HFFc6 (cell line): ENCODE data around the gene PTGS1. TPM values are rescaled to one million over a fixed set of nuclear protein-coding genes. Genes with fewer than 3 reads are reported as not detected.

Experiments
- DNase-seq: peaks from one replicate; pipeline ENCODE4 v3.0.0-alpha.2; 2018
- H3K27ac Mint-ChIP-seq: 2 replicates; pipeline ENCODE4 v1.8.0; 2020; ENCODE audit warnings: mild to moderate bottlenecking, mixed read lengths
- H3K27me3 Mint-ChIP-seq: 2 replicates; pipeline ENCODE4 v1.8.0; 2021; ENCODE audit warnings: mild to moderate bottlenecking, moderate library complexity, mixed read lengths; ENCODE audit not compliant: insufficient read depth
- H3K36me3 Mint-ChIP-seq: 2 replicates; pipeline ENCODE4 v1.8.0; 2021; ENCODE audit warnings: low read depth, mixed read lengths
- H3K4me1 Mint-ChIP-seq: 2 replicates; pipeline ENCODE4 v1.8.0; 2020; ENCODE audit warnings: low read depth, mixed read lengths
- H3K4me3 Mint-ChIP-seq: 2 replicates; pipeline ENCODE4 v1.8.0; 2020; ENCODE audit warnings: mild to moderate bottlenecking, moderate library complexity, mixed read lengths
- H3K9me3 Mint-ChIP-seq: 2 replicates; pipeline ENCODE4 v1.8.0; 2020; ENCODE audit warnings: mild to moderate bottlenecking, mixed read lengths
- total RNA-seq, 6 experiments: library from RNA; stranded (reverse); fragmentation: NEBNext Ultra II Directional; extraction: Animal tissue kit (Norgen Biotek cat#: 25700); gene quantifications; 2 replicates in 1 of 6; 3 replicates in 5 of 6; pipeline ENCODE4 v1.2.3, GENCODE V29; 2021
- TF ChIP-seq, protein P1 (sequence below): fragments of 200-600 bp; sonication (generic); IDR thresholded peaks from 2 replicates; pipeline ENCODE4 v1.5.0; 2021; ENCODE audit warnings: antibody characterized with exemption, mild to moderate bottlenecking

PTGS1 gene
- total RNA-seq, 6 experiments from 2014 or later, result 33.0 to 122 (median 102) TPM

DNA sequence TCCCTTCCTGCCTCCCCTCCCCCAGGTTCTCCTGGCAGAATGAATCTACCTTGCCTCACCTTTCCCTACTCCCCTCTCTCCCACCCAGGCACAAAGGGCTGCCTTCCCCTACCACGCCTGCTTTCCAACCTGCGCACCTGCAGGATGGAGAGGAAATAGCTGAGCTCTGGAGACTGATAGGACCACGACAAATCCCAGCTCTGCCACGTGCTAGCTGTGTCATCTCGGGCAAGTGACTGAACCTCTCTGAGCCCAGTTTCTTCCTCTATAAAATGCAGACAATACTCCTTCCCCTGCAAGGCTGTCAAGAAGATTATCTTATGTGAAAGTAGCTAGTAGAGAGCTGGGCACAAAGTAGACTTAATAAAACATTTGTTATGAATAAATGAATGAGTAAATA is 31.2 kb upstream of the PTGS1 start:
- Mint-ChIP-seq H3K9me3 (no peaks in the 10 kb centered on the region), H3K27me3 (peaks cover 17% of the 10 kb centered on the region; the same call in 1 of the 2 replicates), H3K4me3 (no peak overlapping the region), H3K4me1 (peaks cover 12% of the 10 kb centered on the region), H3K27ac (no peak overlapping the region), H3K36me3 (no peaks in the 10 kb centered on the region)
- DNase-seq, result no peak
- TF ChIP-seq, protein P1, sequence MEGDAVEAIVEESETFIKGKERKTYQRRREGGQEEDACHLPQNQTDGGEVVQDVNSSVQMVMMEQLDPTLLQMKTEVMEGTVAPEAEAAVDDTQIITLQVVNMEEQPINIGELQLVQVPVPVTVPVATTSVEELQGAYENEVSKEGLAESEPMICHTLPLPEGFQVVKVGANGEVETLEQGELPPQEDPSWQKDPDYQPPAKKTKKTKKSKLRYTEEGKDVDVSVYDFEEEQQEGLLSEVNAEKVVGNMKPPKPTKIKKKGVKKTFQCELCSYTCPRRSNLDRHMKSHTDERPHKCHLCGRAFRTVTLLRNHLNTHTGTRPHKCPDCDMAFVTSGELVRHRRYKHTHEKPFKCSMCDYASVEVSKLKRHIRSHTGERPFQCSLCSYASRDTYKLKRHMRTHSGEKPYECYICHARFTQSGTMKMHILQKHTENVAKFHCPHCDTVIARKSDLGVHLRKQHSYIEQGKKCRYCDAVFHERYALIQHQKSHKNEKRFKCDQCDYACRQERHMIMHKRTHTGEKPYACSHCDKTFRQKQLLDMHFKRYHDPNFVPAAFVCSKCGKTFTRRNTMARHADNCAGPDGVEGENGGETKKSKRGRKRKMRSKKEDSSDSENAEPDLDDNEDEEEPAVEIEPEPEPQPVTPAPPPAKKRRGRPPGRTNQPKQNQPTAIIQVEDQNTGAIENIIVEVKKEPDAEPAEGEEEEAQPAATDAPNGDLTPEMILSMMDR, result no peak

- Mint-ChIP-seq H3K4me3 (no peak overlapping the region), H3K9me3 (no peaks in the 10 kb centered on the region), H3K27me3 (peaks cover 17% of the 10 kb centered on the region; the same call in 1 of the 2 replicates), H3K27ac (no peak overlapping the region), H3K4me1 (peaks cover 7% of the 10 kb centered on the region), H3K36me3 (no peaks in the 10 kb centered on the region)
- TF ChIP-seq, protein P1, result no peak
- no peak for DNase-seq
Measured at GRCh38 chr9:122340161-122340560, 30.7 kb upstream of the PTGS1 start.

DNA sequence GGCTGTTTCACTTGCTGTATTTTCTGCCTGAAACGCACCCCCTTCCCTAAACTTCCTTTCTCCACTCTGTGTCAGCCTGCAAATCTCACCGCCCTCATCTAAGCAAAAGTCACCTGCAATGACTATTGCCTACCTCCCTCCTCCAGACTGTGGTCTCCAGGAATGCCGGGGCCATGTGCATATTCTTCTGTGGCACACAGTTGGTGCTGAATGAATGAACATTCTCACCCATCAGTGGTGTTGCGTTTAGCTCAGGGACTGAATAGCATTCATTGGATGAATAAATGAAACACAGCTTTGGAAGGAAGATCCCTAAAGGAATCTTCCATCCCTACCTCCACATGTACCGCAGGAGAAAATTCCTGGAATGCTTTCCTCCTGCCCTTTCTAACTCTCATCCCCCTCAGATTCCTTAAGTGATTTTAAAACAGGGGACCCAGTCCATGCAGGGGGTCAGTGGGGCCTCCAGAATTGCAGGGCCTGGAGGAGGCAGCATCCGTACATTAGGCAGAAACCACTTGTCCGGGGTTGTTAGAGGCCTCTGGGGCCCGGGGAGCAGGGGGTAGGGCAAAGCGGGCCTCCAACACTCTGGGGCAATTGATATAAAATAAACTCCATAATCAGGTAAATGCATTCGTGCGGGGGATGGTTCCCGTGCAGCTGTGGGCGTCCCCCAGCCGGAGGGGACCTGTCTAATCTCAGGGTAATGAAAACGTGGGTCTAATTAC is 28.3 kb upstream of the PTGS1 start:
- Mint-ChIP-seq H3K27ac (no peak overlapping the region), H3K36me3 (no peaks in the 10 kb centered on the region), H3K4me3 (no peak overlapping the region), H3K27me3 (peaks cover 17% of the 10 kb centered on the region; the same call in 1 of the 2 replicates), H3K9me3 (no peaks in the 10 kb centered on the region), H3K4me1 (peaks cover 11% of the 10 kb centered on the region)
- DNase-seq, result no peak
- TF ChIP-seq, protein P1, result no peak

GRCh38 chr9:122346478-122347347 is 24.1 kb upstream of the PTGS1 start:
- Mint-ChIP-seq H3K4me1 (peaks cover 18% of the 10 kb centered on the region), H3K27me3 (peaks cover 8% of the 10 kb centered on the region), H3K36me3 (no peaks in the 10 kb centered on the region), H3K4me3 (peak overlapping the region; percentile 89), H3K9me3 (no peaks in the 10 kb centered on the region), H3K27ac (peak overlapping the region; percentile 75)
- DNase-seq, result no peak
- TF ChIP-seq, protein P1, result no peak

DNA sequence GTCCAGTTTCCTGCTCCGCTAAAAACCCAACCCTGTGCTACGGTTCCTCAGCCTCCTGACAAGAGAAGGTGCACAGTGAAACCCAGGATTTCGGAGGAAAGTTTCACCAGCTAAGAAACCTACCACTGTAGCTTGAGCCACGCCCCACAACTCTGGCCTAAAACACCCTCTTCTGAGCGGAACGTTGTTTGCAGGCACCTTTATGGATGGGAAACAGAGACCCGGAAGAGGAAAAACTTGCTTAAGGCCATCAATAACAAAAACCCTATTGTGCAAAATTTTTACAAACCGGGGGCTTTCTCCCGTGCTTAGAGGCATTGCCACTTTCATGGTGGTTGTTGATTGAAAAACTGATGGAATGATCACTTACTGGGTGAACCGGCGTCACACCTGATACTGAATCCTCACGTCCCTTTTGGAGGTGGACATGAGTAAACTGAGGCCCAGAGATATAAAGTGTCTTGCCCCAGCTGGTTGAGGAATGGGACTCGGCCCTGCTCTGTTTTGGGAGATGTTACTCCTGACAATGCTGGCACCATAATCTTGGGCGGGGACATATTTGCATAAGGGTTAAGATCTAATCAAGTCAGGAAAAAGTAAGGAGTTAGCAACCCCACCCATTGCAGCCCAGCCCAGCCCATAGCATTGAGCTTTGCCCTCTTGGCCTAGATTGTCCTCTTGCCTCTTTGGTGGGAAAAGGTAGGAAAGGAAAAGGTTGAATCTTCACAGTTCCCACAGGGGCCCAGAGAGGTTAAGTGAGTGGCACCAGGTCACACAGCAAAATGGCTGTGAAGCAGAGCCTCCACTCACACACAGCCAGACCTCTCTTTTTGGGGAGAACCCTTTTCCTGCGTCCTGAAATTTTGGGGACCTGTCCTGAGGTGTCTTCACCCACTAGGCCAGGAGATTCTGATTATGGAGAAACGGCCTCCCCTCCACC is 23.2 kb upstream of the PTGS1 start:
- Mint-ChIP-seq H3K4me3 (peak overlapping the region; percentile 89), H3K27me3 (peaks cover 4% of the 10 kb centered on the region)
- DNase-seq, result peak; percentile 7

More for the DNA sequence above, 23.2 kb upstream of the PTGS1 start:
- Mint-ChIP-seq H3K36me3 (no peaks in the 10 kb centered on the region; the same call in 1 of the 2 replicates), H3K4me1 (peaks cover 18% of the 10 kb centered on the region), H3K27ac (peak overlapping the region; percentile 75), H3K9me3 (peaks cover 1% of the 10 kb centered on the region; the same call in 1 of the 2 replicates)
- TF ChIP-seq, protein P1, result no peak
